ENCODE data around the gene SPSB4.

SPSB4 gene

DNA sequence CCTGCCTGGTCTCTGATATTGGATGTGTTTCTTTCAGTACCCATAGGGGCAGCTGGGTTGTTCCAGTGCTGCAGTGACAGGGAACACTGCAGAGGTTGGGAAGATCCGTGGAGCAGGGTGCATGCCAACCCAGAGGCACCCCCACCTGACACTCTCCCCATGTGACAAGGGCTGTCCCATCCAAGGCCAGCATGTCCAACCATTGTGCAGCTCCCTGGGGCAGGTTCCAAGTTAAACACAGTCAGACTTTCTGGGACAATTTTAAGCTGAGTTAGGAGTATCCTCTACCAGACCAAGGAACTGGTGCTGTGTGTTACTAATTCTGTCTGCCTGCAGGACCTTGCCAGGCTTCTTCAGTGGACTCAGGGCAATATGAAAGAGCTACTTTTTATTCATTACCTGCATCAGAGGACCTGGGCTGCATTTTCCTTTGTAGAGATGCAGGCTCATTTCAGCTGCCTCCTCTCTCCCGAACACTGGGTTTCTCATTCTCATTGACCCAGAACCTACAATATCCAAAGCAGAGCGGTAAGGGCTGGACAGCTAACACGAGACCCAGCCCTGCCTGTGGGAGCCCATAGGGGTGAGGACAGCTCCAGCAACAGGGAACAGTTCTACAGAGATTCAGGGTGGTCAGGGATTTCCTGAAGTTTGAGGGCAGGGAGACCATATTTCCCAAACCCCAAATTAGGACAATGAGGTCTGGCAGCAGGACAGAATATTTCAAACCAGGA lies 72.7 kb downstream of the SPSB4 start:
- no peak for DNase-seq

- DNase-seq, result no peak
Observed at GRCh38 chr3:141124715-141125114, 73.6 kb downstream of the SPSB4 start.

- no peak for DNase-seq
Observed at GRCh38 chr3:141125351-141125750, 74.2 kb downstream of the SPSB4 start.

- no peak for DNase-seq
Observed at GRCh38 chr3:141126661-141127343, 75.7 kb downstream of the SPSB4 start.

DNA sequence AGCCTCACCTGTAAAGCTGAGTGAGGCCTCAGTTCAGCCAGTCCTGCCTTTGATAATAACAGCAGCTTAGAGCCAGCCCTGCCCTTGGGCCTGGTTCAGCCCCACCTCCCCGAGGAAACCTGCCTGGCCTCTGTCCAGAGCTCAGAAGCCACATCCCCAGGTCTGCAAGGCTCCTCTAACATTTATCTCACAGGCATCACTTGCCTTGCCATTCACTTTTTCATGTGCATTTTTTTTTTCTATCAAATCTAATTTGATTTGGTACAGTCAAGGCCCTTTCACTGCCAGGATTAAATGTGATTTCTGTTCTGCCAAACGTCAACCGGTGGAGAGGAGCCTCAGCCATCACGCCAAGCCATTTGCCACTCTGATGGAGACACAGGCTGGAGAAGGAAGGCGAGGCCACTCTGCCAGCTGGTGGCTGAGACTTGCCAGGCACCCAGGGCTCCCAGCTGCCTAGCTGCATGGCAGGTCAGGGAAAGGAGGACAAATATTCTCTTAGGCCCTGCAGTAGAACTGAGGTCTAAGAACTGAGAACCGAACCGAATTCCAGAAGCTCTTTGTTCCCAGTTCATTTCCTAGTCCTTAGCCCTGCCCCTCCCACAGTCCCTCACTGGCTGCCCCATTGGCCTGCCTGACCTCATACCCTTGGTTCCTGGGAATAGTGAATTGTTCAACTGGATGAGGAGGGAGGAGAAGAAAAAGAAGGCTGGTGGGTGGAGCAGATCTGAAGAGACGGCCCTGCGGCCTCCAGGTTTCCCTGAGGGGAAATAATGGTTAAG lies 76.4 kb downstream of the SPSB4 start:
- no peak for DNase-seq

DNA sequence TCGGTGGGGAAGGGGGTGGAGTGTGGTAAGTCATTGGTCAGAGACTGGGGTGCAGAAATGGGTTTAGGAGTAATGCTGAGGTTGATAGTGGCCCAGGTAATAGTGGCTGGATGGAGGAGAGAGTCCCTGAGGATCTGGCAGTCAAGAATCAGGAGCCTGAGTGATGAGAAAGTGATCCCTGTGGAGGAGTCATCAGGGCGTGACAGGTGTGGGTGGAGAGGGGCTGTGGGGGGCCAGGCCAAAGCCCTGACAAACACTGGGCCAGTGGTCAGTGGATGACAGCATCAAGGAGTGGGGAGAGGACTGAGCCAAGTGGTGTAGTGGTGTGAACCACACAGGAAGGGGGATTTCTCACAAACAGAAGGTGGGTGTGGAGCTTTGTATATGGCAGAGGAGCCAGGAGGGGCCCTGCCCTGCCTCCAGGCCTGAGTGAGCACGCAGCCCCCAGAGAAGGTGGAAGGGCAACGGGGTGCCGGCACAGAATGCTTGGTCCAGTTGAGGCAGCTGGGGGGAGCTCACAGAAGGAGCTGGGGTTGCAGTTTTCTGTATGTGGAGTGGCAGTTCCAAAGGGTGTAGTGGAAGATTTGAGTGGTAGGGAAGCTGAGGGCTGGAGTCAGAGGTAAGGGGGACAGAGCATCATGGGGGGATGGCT lies 77.1 kb downstream of the SPSB4 start:
- DNase-seq, result no peak

GRCh38 chr3:141129049-141129448 lies 77.9 kb downstream of the SPSB4 start:
- DNase-seq, result no peak

GRCh38 chr3:141129541-141130011 lies 78.4 kb downstream of the SPSB4 start:
- peak; percentile 52 for DNase-seq

DNA sequence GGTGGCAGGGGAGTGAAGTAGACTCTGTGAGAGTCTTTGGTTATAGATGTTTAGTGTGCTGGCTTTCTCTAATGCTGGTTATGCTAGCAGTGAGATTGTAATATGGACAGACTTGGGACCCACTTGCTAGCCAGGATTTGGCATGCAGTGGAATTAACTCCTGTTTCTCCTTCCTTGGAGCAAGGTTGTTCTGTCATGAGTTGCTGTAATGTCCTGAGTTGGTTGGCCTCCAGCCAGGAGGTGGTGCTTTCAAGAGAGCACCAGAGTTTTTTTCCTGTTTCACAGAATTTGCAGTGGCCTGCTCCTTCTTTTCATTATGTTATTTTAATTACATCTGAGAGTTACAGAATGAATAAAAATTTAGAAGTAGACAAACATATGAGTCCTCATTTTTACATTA lies 92.4 kb downstream of the SPSB4 start:
- no peak for DNase-seq

GRCh38 chr3:141146979-141147470 lies 95.9 kb downstream of the SPSB4 start:
- no peak for DNase-seq

GRCh38 chr3:141147657-141148056 lies 96.5 kb downstream of the SPSB4 start:
- no peak for DNase-seq

DNA sequence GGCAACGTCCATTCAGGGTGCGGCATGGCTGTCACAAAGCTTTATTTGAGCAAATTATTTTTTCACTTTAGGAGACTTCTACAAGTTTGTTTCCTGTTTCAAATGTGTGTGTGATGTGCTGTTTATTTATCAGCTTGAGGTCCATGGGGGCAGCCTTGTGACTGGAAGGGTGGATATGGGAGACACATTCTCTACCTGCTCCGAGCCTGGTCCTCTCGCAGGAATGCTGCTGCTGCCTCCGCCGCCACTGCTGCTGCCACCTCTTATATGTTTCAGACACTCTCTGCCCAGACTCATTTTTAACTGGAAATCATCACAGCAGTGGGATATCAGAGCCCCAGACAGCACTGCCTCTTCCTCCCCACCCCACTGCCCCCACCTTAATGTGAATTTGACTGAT lies 97.0 kb downstream of the SPSB4 start:
- DNase-seq, result no peak

- no peak for DNase-seq
Observed at GRCh38 chr3:141148770-141149169, 97.6 kb downstream of the SPSB4 start.

DNA sequence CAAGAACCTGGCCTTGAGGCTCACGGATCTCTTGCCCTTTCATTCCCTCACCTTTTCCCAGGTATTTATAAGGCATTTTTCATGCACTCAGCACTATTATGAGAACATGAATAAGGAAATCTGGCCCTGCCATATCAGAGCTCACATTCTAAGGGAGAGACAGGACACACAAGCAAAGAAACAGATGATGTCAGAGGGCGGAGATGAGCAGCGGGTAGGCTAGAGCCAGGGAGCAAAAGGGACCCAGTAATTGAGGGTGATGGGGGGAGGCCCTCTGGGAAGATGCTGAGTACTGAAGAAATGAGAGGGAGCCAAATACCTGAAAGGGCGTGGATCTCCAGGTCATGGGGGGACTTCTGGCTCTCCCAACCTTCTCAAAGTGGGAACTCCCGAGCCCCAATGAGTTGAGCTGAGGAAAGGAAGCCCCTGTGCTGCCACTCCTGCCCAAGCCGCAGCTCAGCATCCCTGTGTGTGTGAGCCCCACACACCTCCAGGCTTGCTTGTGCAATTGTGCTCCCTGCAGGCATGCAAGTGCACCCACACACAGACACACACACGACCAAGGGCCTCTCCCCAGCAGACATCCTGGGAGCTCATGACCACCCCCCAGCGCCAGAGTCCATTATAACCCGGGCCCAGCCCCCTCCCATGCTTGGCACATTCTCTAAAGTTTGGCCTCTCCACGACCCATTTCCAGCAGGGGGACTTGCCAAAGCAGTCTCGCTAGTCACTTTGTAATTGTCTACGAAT lies 99.1 kb downstream of the SPSB4 start:
- no peak for DNase-seq

- no peak for DNase-seq
Observed at GRCh38 chr3:141150931-141151330, 99.8 kb downstream of the SPSB4 start.

DNA sequence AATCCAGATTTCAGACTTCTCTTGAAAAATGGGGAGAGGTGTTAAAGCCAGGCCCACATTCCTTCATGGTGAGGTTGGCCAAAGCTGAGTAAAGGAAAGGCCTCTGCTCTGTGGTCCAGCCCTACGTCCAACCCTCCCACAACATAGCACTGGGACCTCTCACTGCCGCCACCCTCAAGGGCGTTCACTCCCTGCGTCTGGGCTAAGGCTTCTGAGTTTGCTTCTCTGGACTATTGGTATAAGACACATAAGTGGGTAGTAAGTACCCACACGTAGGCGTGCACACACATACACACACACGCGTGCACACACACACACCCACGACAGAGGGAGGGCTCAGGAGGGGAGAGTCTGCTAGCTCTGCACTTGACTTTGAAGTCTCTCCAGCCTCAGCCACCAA lies 100.3 kb downstream of the SPSB4 start:
- DNase-seq, result no peak

- DNase-seq, result no peak
Observed at GRCh38 chr3:141152130-141152529, 101.0 kb downstream of the SPSB4 start.

DNA sequence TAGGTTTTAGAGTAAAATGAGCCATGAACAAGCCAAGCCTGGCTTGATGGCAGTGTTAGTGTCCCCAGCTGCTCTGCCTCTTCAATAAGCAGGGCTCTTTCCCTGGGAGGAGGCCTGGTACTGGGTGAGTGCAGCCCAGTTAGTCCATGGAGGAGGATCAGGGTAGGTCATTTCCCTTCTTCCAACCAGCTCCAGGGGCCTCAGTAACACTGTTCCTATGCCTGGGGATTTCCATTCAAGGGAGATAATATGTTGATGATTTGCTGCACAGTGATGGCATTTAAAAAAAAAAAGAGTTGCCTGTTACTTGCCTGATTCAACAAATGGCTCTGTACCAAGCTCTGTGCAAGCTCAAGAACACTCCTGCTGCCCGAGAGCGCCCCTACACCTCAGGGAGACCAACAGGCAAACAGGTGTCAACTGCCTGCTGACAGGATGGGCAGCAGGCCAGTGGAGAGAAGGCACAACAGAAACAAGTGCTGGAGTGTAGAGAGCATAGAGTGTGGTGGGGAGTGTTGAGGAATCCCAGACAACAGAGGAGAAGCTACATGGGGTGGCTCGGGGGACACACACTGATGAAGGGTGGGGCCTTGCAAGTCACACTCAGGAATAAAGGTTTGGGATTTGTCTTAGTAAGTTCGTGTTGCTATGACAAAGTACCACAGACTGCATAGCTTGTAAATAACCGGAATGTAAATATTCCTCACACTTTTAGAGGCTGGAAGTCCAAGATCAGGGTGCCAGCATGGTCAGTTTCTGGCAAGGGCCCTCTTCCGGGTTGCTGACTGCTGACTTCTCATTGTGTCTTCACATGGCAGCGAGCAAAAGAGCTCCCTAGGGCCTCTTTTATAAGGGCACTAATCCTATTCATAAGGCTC lies 101.9 kb downstream of the SPSB4 start:
- DNase-seq, result no peak

DNA sequence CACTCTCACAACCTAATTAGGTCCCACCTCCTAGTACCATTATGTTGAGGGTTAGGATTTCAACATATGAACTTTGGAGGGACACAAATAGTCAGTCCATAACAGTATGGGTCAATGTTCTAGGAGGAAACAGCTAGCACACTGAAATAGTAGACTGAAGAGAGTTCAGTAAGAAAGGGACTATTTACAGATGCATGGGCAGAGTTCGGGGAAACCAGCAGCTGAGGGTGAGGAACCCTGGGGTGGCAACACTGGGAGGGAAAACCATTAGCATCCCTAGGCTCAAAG lies 102.5 kb downstream of the SPSB4 start:
- DNase-seq, result no peak

DNA sequence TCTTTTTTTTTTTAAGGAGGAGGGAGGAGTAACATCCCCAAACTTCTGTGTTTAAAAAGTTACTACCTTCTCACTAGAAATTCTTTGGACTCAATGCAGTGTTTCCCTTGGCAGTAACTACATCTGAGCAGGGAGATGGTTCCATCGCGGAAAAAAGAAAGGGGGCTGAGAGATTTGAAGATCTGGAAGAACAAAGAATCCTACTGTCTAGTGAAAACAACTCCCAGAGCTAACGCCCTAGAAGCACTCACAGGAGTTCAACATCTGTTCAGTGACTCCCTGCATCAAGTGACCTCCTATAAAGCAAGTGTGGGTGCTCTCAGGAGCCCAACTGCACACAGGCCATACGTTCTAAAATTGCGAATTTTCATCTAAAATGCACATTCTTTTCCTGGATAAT lies 113.7 kb downstream of the SPSB4 start:
- no peak for DNase-seq

DNA sequence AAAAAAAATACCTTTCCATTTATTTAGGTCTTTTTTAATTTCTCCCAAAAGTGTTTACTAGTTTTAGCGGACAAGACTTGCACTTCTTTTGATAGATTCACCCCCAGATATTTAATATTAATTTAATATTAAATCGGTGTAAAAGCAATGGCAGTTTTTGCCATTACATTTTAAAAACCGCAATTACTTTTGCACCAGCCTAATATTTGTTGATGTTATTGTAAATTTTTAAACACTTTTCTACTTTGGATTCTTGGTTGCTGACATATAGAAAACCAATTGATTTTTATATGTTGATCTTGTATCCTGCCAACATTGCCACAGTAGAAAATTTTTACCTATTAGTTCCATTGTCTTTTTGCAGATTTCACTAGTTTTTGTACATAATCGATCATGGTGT lies 116.5 kb downstream of the SPSB4 start:
- DNase-seq, result no peak

Data from DMS 273 treated with DMSO at 0.1 percent for 48 hours (cell line).